HCT116 (cell line): ENCODE results near the gene GIGYF1. TPM values are rescaled to one million over a fixed set of nuclear protein-coding genes. Genes with fewer than 3 reads are reported as not detected.
"Not testable (repeated sequence)": the region's sequence is repeated elsewhere in the genome, so short reads cannot be mapped to it uniquely, and the experiment has no call there.

Source experiments
- ATAC-seq: fragments of 200-7000 bp; cut with Tn5 transposase; 2 replicates; pipeline ENCODE4 v1.9.1; 2020; ENCODE audit warnings: mild to moderate bottlenecking, moderate library complexity
- BruUV-seq: library from RNA; stranded (reverse); fragments of 400-500 nt; replicated peaks from 2 replicates; lab custom pipeline; 2021; lab: Mats Ljungman, UMichigan
- CTCF ChIA-PET: fragments of 300-600 bp; sonication (Branson Sonifier 250); formaldehyde crosslinking; loops from one replicate; lab custom pipeline; 2021; ENCODE audit warnings: antibody characterized with exemption; lab: Charles Lee
- POLR2A ChIA-PET: fragments of 300-600, 350-600 bp; sonication (Branson Sonifier 250); formaldehyde crosslinking; loops from one replicate; lab custom pipeline; 2021; ENCODE audit warnings: antibody characterized with exemption; lab: Charles Lee
- RAD21 ChIA-PET, 2 experiments: fragments of 300-600 bp; sonication (Branson Sonifier 250); formaldehyde crosslinking; loops; one replicate each; lab custom pipeline; 2023; ENCODE audit warnings: low total read pairs in 2 of 2; ENCODE audit not compliant: uncharacterized antibody in 2 of 2, unreplicated experiment in 2 of 2, low non-redundant PET in 1 of 2; lab: Charles Lee
- DNase-seq: peaks from one replicate; pipeline ENCODE4 v3.0.0-alpha.2; 2010; ENCODE audit warnings: low read depth, low spot score
- H2AFZ ChIP-seq: fragments of 200-600 bp; shearing (Covaris generic), sonication (generic); 2 replicates; pipeline ENCODE4 v1.6.1; 2017; ENCODE audit warnings: low read depth, mixed run types, mixed read lengths, antibody characterized with exemption, low read length; ENCODE audit not compliant: poor library complexity, severe bottlenecking
- H3K27ac ChIP-seq: 2 replicates; pipeline ENCODE4 v1.5.1; 2012; ENCODE audit warnings: low read depth, low read length
- H3K27me3 ChIP-seq: fragments of 200-600 bp; sonication (generic); 2 replicates; pipeline ENCODE4 v1.6.1; 2016; ENCODE audit warnings: mixed run types, low read length, mixed read lengths; ENCODE audit not compliant: insufficient read depth
- H3K36me3 ChIP-seq, 2 experiments: fragments of 200-500 bp in 1 of 2; fragments of 200-600 bp in 1 of 2; sonication (Bioruptor generic) in 1 of 2; sonication (generic) in 1 of 2; 2 replicates each; pipeline versions ENCODE4 v1.5.1 to v1.6.1; 2014 to 2016; ENCODE audit warnings: low read length in 2 of 2, inconsistent platforms in 1 of 2, mixed read lengths in 1 of 2, mixed run types in 1 of 2; ENCODE audit not compliant: insufficient read depth in 2 of 2, control insufficient read depth in 1 of 2
- H3K4me1 ChIP-seq, 2 experiments: fragments of 200-600 bp in 1 of 2; sonication (generic) in 1 of 2; 2 replicates each; pipeline versions ENCODE4 v1.5.1 to v1.6.1; 2012 to 2017; ENCODE audit warnings: low read length in 2 of 2, inconsistent platforms in 1 of 2, mild to moderate bottlenecking in 1 of 2, mixed read lengths in 1 of 2, mixed run types in 1 of 2, moderate library complexity in 1 of 2; ENCODE audit not compliant: insufficient read depth in 2 of 2, control insufficient read depth in 1 of 2
- H3K4me2 ChIP-seq: fragments of 200-600 bp; sonication (generic); 2 replicates; pipeline ENCODE4 v1.6.1; 2017; ENCODE audit warnings: mixed run types, low read length, mixed read lengths
- H3K4me3 ChIP-seq, 2 experiments: fragments of 200-600 bp in 1 of 2; sonication (generic) in 1 of 2; replicated peaks in 1 of 2; 2 replicates each; pipeline ENCODE4 v1.5.1; 2011 to 2016; ENCODE audit warnings: low read length in 2 of 2, control low read depth in 1 of 2, low read depth in 1 of 2, mild to moderate bottlenecking in 1 of 2, mixed read lengths in 1 of 2, mixed run types in 1 of 2
- H3K79me2 ChIP-seq: fragments of 200-600 bp; sonication (generic); 2 replicates; pipeline ENCODE4 v1.6.1; 2017; ENCODE audit warnings: mild to moderate bottlenecking, mixed run types, low read length, moderate library complexity, mixed read lengths; ENCODE audit not compliant: insufficient read depth
- H3K9ac ChIP-seq: fragments of 200-600 bp; sonication (generic); 2 replicates; pipeline ENCODE4 v1.6.1; 2016; ENCODE audit warnings: low read length, mixed read lengths
- H3K9me2 ChIP-seq: fragments of 200-600 bp; sonication (generic), shearing (Covaris generic); 2 replicates; pipeline ENCODE4 v1.6.1; 2017; ENCODE audit warnings: mixed run types, mild to moderate bottlenecking, moderate library complexity; ENCODE audit not compliant: insufficient read depth
- H3K9me3 ChIP-seq, 2 experiments: fragments of 200-500 bp in 1 of 2; fragments of 200-600 bp in 1 of 2; sonication (Bioruptor generic) in 1 of 2; sonication (generic) in 1 of 2; 2 replicates each; pipeline ENCODE4 v1.6.1; 2014 to 2017; ENCODE audit warnings: low read length in 2 of 2, mixed read lengths in 2 of 2, inconsistent platforms in 1 of 2, low read depth in 1 of 2, mild to moderate bottlenecking in 1 of 2, mixed run types in 1 of 2, moderate library complexity in 1 of 2; ENCODE audit not compliant: control insufficient read depth in 1 of 2, insufficient read depth in 1 of 2
- H4K20me1 ChIP-seq: fragments of 200-600 bp; sonication (generic), shearing (Covaris generic); 2 replicates; pipeline ENCODE4 v1.6.1; 2017; ENCODE audit warnings: mixed run types, mild to moderate bottlenecking, moderate library complexity; ENCODE audit not compliant: insufficient read depth
- CEBPB ChIP-seq: IDR thresholded peaks from 2 replicates; pipeline ENCODE4 v1.6.1; 2012; ENCODE audit warnings: low read depth
- EGR1 ChIP-seq: IDR thresholded peaks from 2 replicates; pipeline ENCODE4 v1.6.1; 2012; ENCODE audit warnings: low read depth
- ELF1 ChIP-seq: IDR thresholded peaks from 2 replicates; pipeline ENCODE4 v1.6.1; 2012; ENCODE audit warnings: low read depth, borderline replicate concordance
- EZH2 ChIP-seq: fragments of 200-600 bp; sonication (generic); IDR thresholded peaks from 2 replicates; pipeline ENCODE4 v1.6.1; 2017; ENCODE audit warnings: antibody characterized with exemption, mixed run types
- MAX ChIP-seq: IDR thresholded peaks from 2 replicates; pipeline ENCODE4 v1.6.1; 2012
- SIN3A ChIP-seq: IDR thresholded peaks from 2 replicates; pipeline ENCODE4 v1.6.1; 2012; ENCODE audit warnings: low read depth
- SP1 ChIP-seq: IDR thresholded peaks from 2 replicates; pipeline ENCODE4 v1.6.1; 2012; ENCODE audit warnings: low read depth
- TCF7L2 ChIP-seq: IDR thresholded peaks from 2 replicates; pipeline ENCODE4 v1.7.0; 2011; ENCODE audit warnings: borderline replicate concordance, inconsistent platforms; ENCODE audit not compliant: insufficient read depth, insufficient read length; ENCODE audit errors: extremely low read depth
- ZBTB33 ChIP-seq: IDR thresholded peaks from 2 replicates; pipeline ENCODE4 v1.6.1; 2011; ENCODE audit warnings: mild to moderate bottlenecking, low read length, moderate library complexity; ENCODE audit not compliant: insufficient replicate concordance; ENCODE audit errors: extremely low read depth
- ZFX ChIP-seq: fragments of 450-650 bp; IDR thresholded peaks from 2 replicates; pipeline ENCODE4 v1.6.1; 2017
- intact Hi-C: fragments of 100-400 bp; cut with micrococcal nuclease; formaldehyde crosslinking; loops from 2 replicates; pipeline ENCODE4 v1.10.0; 2022
- total RNA-seq: library from RNA; stranded (reverse); gene quantifications from one replicate; pipeline ENCODE4 v1.2.1, GENCODE V29; 2021; ENCODE audit not compliant: unreplicated experiment

GIGYF1 gene
- total RNA-seq, 1 experiment from 2014 or later: 59.7 TPM

GRCh38 chr7:100670074-100670473, 24.0 kb downstream of the GIGYF1 start:
- POLR2A ChIA-PET: no interaction called here
- H3K27ac ChIP-seq: no peak overlapping the region
- no TSS peak for BruUV-seq
- TF ChIP-seq ZBTB33: no peak
- no peak for TF ChIP-seq MAX
- no peak for TF ChIP-seq CEBPB
- TF ChIP-seq SIN3A: no peak
- TF ChIP-seq ELF1: no peak
- no peak for TF ChIP-seq EZH2
- no peak for TF ChIP-seq ZFX
- TF ChIP-seq EGR1: no peak
- no peak for TF ChIP-seq SP1
- TF ChIP-seq TCF7L2: no peak
- TF ChIP-seq, all 23 proteins: peak for 0
- Histone ChIP-seq H3K27me3 (no peaks in the 10 kb centered on the region), H2AFZ (no peak overlapping the region), H3K4me3 (no peak overlapping the region), H3K9ac (no peak overlapping the region), H3K4me1 (peaks cover 0 to 11% of the 10 kb centered on the region in 2 experiments; a peak in 1 of 4 replicates), H3K9me3 (no peaks in the 10 kb centered on the region), H3K36me3 (no peaks in the 10 kb centered on the region), H3K79me2 (peaks cover 9% of the 10 kb centered on the region), H3K9me2 (no peaks in the 10 kb centered on the region), H3K4me2 (no peak overlapping the region), H4K20me1 (no peaks in the 10 kb centered on the region)
- ATAC-seq (no peak), DNase-seq (no peak)
- CTCF ChIA-PET: no interaction called here
- RAD21 ChIA-PET: no interaction called here
- intact Hi-C loops: no loop called here

DNA sequence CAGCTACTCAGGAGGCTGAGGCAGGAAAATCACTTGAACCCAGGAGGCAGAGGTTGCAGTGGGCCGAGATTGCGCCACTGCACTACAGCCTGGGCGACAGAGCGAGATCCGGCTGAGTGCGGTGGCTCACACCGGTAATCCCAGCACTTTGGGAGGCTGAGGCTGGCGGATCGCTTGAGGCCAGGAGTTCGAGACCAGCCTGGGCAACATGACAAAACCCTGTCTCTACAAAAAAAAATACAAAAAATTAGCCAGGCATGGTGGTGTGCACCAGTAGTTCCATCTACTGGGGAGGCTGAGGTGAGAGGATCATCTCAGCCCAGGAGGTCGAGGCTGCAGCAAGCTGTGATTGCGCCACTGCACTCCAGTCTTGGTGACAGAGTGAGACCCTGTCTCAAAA, 24.9 kb downstream of the GIGYF1 start:
- H3K4me3 ChIP-seq, H3K9me3 ChIP-seq, POLR2A ChIA-PET, H2AFZ ChIP-seq, H3K27me3 ChIP-seq, H3K9me2 ChIP-seq, H3K36me3 ChIP-seq, DNase-seq, H4K20me1 ChIP-seq, H3K4me2 ChIP-seq, H3K79me2 ChIP-seq, H3K27ac ChIP-seq, CTCF ChIA-PET, intact Hi-C loops, BruUV-seq, H3K9ac ChIP-seq, RAD21 ChIA-PET, ATAC-seq: not testable (repeated sequence)
- H3K4me1 ChIP-seq: peaks cover 0 to 11% of the 10 kb centered on the region in 2 experiments; a peak in 1 of 4 replicates
